ENCODE data around the gene ZBTB21.

ZBTB21 gene

DNA sequence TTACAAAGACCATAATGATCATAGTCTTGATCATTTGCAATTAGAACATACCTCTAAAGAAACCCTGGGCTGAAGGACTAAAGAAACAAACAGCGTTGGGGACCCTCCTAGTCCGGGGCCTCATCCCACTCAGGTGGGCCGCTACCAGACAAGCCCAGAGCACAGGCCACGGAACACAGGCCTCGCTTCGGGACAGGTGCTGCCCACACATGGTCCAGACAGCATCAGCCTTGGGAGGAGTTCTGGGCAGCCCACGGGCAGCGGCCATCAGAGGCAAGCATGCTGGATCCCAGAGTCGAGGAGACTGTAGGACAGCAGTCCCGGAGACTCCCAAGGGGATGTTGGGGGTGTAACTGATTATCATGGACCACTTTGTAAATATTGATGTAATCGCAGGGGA lies 61.3 kb downstream of the ZBTB21 start:
- no peak for DNase-seq

GRCh38 chr21:41948078-41948895 lies 61.9 kb downstream of the ZBTB21 start:
- no peak for DNase-seq

DNA sequence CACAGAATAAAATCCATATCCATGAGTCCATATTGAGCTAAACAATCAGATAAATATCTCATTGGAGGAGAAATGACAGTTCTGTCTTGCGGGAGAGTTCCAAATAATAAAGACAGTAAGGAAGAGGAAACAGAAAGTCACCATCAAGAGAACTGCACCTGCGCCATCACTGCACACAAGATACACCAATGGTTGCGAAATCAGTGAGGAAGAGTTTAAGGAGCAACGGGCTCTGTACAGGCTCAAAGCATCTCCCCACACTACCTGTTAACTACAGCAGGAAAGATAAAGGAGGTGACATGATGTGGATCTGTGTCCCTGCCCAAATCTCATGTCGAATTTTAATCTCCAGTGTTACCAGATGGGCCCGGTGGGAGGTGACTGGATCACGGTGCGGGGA lies 64.2 kb downstream of the ZBTB21 start:
- DNase-seq: no peak

- DNase-seq: no peak
These were observed 66.3 kb downstream of the ZBTB21 start for GRCh38 chr21:41943851-41944250.

- DNase-seq: no peak
These were observed 67.7 kb downstream of the ZBTB21 start for GRCh38 chr21:41942457-41942856.

GRCh38 chr21:41941941-41942340 lies 68.2 kb downstream of the ZBTB21 start:
- DNase-seq: no peak

- DNase-seq: no peak
These were observed 69.7 kb downstream of the ZBTB21 start for GRCh38 chr21:41940431-41940830.

DNA sequence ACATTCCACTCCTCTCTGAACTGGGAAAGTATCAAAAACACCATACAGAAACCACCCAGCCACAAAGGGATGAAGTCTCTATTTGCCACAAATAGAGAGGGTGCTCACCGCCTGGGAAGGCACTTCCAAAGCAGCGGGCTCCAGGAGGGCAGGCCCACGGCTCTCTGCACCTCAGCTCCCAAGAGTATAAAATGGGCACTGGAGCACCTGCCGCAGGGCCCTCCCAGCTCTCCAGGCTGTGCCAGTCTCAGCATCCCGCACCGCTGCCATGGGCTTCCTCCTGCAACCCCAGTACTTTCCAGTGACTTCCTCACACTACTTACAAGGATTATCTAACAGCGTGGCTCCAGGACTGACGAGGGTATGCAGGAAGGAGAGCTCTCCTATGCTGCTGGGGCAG lies 70.8 kb downstream of the ZBTB21 start:
- no peak for DNase-seq
